ENCODE data around the gene NID1. TPM values are rescaled to one million over a fixed set of nuclear protein-coding genes. Genes with fewer than 3 reads are reported as not detected.

The NID1 gene
- total RNA-seq, 4 donors from 2014 or later, result 180 to 391 (median 250) TPM

DNA sequence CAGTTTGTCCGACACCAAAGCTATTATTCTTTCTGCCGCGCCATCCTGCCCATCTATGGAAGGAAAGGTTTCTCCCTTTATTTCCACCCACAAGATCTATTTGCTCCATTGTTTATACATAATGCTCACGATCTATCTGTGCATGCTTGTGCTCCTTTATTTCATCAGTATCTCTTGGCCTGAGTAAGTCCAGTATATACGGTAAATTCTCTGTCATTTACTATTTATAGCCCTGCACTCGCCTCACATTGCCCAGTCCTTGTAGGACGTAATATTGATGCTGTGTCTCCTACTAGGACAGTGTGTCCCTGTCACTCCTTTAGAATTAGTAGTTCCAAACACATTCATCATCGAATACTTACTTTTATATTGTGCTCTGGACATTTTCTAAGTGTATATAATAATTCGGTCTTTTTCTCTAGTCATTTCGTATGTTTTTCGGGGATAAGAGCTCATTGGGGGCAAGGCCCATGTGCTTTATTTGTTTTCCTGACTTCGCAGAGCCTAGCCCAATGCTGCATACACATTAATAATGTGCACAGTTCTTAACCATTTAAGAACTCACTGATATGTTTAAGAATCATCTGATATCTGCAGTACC is 3.1 kb upstream of the NID1 start:
- TF ChIP-seq, protein P1, sequence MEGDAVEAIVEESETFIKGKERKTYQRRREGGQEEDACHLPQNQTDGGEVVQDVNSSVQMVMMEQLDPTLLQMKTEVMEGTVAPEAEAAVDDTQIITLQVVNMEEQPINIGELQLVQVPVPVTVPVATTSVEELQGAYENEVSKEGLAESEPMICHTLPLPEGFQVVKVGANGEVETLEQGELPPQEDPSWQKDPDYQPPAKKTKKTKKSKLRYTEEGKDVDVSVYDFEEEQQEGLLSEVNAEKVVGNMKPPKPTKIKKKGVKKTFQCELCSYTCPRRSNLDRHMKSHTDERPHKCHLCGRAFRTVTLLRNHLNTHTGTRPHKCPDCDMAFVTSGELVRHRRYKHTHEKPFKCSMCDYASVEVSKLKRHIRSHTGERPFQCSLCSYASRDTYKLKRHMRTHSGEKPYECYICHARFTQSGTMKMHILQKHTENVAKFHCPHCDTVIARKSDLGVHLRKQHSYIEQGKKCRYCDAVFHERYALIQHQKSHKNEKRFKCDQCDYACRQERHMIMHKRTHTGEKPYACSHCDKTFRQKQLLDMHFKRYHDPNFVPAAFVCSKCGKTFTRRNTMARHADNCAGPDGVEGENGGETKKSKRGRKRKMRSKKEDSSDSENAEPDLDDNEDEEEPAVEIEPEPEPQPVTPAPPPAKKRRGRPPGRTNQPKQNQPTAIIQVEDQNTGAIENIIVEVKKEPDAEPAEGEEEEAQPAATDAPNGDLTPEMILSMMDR (IDR thresholded peaks at IDR 0.05; ENCODE audit: low read depth), result no peak

DNA sequence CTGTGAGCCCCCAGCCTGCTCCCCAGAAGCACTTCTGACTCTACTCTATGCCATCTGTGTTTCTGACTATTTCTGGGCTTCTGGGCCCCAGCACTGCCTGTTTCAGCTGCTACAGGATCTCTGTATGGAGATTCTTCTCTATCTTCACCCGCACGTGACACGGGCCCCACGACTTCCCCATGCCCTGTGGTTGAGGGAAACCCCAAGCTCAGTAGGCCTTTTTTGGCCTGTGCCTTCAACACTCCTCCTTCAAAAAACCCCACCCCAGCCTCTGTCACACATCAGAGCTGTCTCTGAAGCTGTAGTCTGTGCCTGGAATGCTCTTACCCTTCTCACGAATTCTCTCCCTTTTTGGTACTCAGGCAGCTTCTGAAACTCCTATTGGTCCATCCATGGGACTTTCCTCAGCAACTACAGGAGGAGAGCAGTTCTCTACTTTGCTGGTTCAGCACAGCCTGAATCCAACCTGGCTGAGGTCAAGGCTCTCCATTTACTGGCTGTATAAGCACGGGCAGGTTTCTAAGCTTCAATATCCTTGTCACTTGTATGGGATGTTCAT is 2.0 kb upstream of the NID1 start:
- TF ChIP-seq, protein P1 (IDR thresholded peaks at IDR 0.05; ENCODE audit: low read depth), result no peak

DNA sequence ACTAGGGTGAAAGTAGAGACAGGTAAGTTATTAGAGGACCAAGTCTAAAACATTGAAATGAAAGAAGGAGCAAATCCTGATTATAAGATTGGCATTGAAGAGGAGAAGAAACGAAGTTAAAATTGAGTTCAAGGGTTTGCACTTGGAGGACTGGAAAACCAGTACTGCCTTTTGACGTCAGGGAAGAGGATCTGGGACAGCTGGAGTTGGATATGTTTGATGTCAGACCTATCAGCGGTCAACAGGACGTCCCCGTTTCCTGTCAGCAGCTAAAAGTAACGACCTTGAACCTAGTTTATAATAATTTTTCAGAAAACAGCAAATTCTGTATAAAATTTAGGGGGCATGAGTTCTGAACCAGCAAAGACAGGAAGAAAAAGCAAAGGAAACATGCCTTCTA is 1.2 kb upstream of the NID1 start:
- TF ChIP-seq, protein P1 (IDR thresholded peaks at IDR 0.05; ENCODE audit: low read depth), result no peak

DNA sequence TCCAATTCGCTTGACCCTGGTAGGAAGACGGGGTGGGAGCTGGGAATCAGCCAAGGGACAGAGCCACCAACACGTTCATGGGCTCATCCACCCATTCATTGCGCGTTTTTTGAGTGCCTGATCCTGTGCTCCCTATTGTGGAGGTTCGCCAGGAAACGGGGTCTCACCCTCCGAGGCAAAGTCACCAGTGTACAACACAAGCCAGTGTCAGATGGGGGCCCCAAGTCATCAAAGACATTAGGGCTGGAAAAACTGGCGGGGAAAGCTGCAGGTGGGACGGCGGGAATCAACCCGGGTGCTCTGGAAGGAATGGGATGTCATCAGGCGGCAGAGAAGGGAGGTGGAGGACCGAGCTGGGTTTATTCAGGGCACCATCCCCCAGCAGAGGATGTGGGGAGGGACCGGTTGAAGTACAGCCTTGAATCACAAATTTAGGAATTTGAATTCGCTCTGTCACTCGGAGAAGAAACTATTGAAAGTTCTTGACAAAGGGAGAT is 667 bp upstream of the NID1 start:
- TF ChIP-seq, protein P1 (IDR thresholded peaks at IDR 0.05; ENCODE audit: low read depth), result no peak

DNA sequence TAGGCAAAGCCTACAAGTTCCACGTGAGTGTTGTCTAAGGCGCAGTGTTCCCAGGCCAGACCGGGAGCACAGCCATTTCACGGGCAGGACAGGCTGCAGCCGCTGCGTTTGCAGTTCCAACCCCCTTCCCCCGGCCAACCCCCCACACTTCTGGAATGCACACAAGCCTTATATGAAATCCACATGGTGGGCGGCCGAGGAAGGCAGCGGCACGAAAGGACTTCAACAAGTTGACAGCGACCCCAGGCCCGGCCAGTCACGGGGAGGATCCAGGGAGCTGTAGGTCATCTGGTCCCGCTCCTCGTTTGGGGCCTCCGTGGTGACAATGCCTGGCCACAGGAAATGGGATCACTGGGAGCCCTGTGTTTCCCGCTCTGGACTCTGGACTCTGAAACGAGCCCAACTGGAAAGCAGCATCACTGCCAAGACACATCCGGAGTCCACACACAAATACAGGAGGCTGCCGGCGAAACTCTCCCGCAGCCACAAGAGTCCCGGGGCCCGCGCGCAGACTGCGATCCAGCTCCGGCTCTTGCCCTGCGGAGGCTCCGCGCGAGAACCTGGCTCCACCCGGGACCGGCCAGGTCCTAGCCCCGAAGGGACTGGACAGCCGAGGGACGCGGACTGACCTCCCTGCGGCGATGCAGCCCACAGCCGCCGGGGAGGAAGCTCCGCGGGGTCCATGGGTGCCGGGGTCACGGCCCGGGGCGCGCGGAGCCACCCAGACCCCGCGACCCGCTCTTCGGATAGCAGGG is 794 bp downstream of the NID1 start:
- TF ChIP-seq, protein P1 (IDR thresholded peaks at IDR 0.05; ENCODE audit: low read depth), result no peak

DNA sequence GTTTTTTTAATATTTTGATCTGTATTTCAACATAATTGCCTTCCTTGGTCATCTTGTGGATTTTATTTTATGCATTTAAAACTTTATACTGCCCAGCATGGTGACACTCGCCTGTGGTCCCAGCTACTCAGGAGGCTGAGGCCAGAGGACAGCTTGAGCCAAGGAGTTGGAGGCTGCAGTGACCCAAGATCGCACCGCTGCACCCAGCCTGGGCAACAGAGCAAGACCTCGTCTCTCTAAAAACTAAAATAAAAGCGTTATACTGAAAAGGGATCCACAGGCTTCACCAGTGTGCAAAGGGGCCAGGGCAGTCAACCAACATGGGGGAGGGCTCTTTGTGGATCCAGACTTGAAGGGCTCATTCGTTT is 1.4 kb downstream of the NID1 start:
- TF ChIP-seq, protein P1 (IDR thresholded peaks at IDR 0.05; ENCODE audit: low read depth), result no peak

DNA sequence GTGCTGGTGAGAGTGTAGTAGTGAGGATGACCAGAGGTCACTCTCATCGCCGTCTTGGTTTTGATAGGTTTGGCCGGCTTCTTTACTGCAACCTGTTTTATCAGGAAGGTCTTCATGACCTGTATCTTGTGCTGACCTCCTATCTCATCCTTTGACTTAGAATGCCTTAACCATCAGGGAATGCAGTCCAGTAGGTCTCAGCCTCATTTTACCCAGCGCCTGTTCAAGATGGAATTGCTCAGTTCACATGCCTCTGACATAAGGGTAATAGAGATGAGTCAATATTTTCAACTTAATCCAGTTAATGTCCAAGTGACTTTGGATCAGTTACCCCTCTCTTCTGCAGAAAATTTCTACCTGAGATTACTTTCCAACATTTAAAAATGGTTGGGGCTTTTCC is 4.6 kb downstream of the NID1 start:
- TF ChIP-seq, protein P1 (IDR thresholded peaks at IDR 0.05; ENCODE audit: low read depth), result no peak

All from subcutaneous adipose tissue (tissue), 4 donors.